Measurements from ENCODE around the gene LRRC59.
A peak's percentile ranks its signal among the peaks of the same experiment; 100 is the strongest.
"Not testable (repeated sequence)": the region's sequence is repeated elsewhere in the genome, so short reads cannot be mapped to it uniquely, and the experiment has no call there.

LRRC59 gene

GRCh38 chr17:50422738-50423137 is 25.4 kb upstream of the LRRC59 start:
- TF ChIP-seq CTCF (conservative IDR thresholded peaks at IDR 0.05), result no peak
- no peak overlapping the region for H3K27ac ChIP-seq

- TF ChIP-seq CTCF (conservative IDR thresholded peaks at IDR 0.05), result no peak
- peak overlapping the region; percentile 39 for H3K27ac ChIP-seq
These were observed 24.2 kb upstream of the LRRC59 start for GRCh38 chr17:50421308-50422051.

GRCh38 chr17:50420419-50421112 is 23.2 kb upstream of the LRRC59 start:
- H3K27ac ChIP-seq, result no peak overlapping the region
- no peak for TF ChIP-seq CTCF (conservative IDR thresholded peaks at IDR 0.05)

GRCh38 chr17:50419577-50419976 is 22.3 kb upstream of the LRRC59 start:
- not testable (repeated sequence) for H3K27ac ChIP-seq

- no peak for TF ChIP-seq CTCF (conservative IDR thresholded peaks at IDR 0.05)
- H3K27ac ChIP-seq, result no peak overlapping the region
These were observed 17.5 kb upstream of the LRRC59 start for GRCh38 chr17:50414808-50415207.

GRCh38 chr17:50412188-50412732 is 14.9 kb upstream of the LRRC59 start:
- H3K27ac ChIP-seq, result no peak overlapping the region
- no peak for TF ChIP-seq CTCF (conservative IDR thresholded peaks at IDR 0.05)

- H3K27ac ChIP-seq, result no peak overlapping the region
- TF ChIP-seq CTCF (conservative IDR thresholded peaks at IDR 0.05), result no peak
These were observed 10.6 kb upstream of the LRRC59 start for GRCh38 chr17:50407921-50408320.

- no peak for TF ChIP-seq CTCF (conservative IDR thresholded peaks at IDR 0.05)
- H3K27ac ChIP-seq, result no peak overlapping the region
These were observed 9.3 kb upstream of the LRRC59 start for GRCh38 chr17:50406578-50406977.

GRCh38 chr17:50405351-50405750 is 8.0 kb upstream of the LRRC59 start:
- not testable (repeated sequence) for H3K27ac ChIP-seq

- not testable (repeated sequence) for H3K27ac ChIP-seq
These were observed 2.3 kb upstream of the LRRC59 start for GRCh38 chr17:50399591-50399990.

- not testable (repeated sequence) for H3K27ac ChIP-seq
These were observed 1.3 kb upstream of the LRRC59 start for GRCh38 chr17:50398672-50399071.

Measured in VCaP (cell line).